HG02981 (cell line): ENCODE measurements around the gene ART4.

Experiments
- ATAC-seq: cut with Tn5 transposase; IDR thresholded peaks from one replicate; pipeline ENCODE4 v1.9.1; 2021; ENCODE audit warnings: mild to moderate bottlenecking, moderate library complexity; ENCODE audit not compliant: unreplicated experiment

Gene ART4, protein sequence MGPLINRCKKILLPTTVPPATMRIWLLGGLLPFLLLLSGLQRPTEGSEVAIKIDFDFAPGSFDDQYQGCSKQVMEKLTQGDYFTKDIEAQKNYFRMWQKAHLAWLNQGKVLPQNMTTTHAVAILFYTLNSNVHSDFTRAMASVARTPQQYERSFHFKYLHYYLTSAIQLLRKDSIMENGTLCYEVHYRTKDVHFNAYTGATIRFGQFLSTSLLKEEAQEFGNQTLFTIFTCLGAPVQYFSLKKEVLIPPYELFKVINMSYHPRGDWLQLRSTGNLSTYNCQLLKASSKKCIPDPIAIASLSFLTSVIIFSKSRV

GRCh38 chr12:14843425-14843887 is at the start of gene ART4:
Gene ART4, minus strand, starts transcription at chr12:14843526. Its CDS starts 413 bp downstream, at chr12:14843113.
- ATAC-seq = no peak

DNA sequence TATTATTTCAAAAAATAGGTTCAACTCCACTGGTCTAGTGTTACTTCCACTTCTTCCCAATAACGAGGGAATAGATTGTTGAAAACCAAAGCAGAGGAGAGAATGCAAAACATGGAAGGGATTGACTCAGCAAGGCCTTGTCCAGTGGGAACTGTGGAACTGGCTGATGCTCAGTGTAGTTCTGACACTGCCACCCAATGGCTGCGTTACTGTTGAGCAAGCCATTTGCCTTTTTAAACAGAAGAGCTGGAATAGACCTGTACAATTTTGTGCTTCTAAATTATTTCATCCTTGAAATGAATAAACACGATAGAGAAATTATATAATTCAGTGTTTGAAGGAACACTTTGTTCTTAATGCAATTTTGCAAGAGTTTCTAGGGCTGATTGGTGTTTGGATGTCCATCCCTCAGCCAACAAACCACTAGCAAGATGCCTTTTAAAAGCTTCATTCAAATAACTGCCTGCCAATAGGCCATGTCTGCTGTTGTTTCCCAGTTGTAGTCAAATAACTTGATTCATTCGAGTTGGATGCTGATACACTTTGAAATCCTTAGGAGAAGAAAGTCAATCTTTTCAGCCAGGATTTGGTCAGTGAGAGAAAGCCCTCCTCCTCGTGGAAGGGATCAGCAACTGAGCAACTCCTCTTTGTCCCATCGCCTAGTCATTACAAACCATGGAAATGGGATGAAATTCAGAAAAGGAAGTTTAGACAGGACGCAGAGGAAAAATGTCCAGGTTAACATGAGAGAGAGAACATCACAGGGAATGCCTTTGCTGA is 49.6 kb upstream of the ART4 start:
- no peak for ATAC-seq

DNA sequence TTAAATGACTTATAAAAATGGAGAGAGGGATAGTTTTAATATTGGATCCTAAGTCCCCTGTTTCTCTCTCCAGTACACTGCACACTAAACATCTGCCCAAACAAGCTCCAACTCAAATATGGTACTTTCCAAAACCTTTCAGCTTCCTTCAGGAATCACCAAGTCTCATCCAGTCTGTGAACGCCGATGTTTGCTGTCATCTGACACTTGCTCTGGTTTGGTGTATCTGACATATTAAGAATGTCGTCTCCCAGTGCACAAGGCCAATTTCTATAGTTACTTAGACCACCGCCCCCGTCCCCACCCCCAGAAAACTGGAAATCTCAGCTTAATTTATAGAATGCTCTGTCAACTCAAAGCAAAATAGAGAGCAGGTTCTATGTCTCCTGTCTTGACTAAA is 47.4 kb upstream of the ART4 start:
- ATAC-seq = no peak

GRCh38 chr12:14886271-14886670 is 42.9 kb upstream of the ART4 start:
- no peak for ATAC-seq

DNA sequence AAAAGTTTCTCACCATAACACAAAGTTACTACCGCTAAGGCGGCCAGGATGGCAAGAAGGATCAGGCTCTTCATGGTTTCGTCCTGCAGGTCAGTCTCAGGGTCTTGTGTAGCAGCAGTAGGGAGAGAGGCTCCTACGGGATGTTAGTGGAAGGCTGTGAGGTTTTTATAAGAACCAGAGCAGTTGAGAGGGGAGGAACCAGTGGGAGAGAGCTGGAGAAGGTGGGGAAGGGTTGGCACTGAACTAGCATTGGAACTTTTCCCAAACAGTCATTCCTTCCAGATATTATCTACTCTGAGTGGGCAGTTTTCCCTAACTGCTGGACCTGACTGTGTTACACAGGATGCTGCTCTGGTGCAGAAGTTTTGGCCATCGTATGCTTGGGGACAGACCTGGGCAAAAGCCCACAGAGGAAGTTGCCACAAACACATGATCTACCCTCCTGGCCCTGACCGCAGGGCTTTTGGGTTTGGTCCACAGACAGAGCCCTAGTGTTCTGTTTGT is 42.4 kb upstream of the ART4 start, which contains the start of gene MGP:
Gene MGP (minus strand): TSS at position 137 of the 504 bp plus-strand sequence. CDS start 63 bp downstream, at position 74.
- no peak for ATAC-seq

DNA sequence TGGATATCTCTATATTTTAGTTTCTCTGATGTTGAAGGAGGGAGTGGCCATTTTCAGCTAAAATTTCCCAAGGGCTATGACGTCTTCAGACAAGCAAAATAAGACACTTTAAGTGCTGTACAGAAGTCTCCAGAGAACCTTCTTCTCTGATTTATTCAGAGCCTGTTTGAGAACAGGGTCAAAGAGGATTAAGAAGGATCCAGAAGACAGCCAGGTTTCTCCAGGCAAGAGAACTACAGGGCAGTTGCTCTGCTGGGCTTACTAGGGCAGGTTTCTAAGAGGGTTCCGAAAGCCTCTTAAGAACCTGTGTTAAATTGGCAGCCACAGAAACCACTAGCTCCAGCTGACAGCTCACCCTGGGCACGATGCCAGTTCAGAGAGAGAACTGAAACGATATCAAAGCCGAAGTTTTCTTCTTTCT is 41.1 kb upstream of the ART4 start:
- ATAC-seq = peak; percentile 98

DNA sequence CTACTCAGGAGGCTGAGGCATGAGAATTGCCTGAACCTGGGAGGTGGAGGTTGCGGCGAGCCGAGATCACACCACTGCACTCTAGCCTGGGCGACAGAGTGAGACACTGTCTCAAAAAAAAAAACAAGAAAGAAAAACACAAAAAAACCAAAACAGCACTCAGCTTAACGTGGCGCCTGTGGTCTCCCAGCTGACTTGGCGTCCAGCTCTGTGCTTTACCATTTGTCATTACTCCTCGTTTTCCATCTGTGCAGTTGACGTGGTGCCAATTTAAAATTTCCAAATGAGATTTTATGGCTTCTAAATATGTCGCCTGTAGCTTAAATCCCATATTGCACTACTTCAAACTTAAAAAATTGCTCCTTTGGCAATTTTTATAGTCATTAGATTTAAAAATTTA is 40.4 kb upstream of the ART4 start:
- no peak for ATAC-seq

DNA sequence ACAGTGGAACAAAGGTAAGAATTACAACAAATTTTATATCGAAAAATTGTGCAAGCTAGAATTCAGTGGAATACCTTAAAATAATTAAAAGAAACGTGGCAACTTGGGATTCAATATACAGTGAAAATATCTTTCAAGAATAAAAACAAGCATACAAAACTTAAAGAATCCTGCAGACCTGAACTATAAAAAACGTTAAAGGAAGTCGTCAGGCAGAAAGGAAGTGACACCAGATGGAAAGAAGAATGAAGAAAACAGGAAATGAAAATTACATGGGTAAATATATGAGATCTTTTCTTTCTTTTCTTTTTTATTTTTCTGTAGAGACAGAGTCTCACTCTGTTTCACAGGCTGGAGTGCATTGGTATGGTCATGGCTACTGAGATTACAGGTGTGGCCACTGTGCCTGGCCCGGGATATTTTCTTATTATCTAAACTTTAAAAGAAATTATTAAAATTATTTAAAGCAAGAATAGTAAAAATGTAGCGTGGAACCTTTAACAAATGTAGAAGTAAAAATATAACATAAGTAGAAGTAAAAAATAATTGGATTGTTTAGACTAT is 37.6 kb upstream of the ART4 start:
- no peak for ATAC-seq

DNA sequence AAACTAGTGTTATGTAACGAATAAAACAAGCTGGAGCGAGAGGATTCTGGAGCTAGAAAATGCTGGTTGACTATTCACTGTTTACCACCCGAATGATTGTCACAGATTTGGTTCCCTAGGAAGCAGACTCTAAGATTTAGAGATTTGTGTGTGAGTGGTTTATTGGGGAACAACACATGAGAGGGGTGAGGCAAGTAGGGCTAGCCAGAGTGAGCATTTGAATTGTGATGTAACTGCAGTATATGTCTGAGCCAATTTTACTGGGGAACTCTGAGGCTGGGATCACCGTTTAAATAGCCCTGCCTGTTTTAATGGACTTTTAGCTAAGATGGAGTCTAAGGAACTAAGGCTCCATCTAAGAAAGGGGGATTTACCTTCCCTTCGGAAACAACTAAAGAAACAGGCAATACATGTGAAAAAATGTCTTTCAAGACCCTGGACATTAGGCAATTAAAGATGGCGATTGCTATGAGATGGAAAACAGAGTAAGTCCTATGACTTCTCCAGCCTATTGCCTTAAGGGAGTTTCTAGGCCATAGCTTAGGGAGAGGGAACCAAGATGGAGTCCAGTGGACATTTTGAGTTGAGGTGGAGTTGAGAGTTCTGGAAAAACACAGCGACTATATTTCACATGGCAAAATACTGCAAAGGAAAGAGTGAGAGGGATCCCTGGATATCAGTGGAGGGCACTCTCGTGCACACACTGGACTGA is 36.1 kb upstream of the ART4 start:
- no peak for ATAC-seq

DNA sequence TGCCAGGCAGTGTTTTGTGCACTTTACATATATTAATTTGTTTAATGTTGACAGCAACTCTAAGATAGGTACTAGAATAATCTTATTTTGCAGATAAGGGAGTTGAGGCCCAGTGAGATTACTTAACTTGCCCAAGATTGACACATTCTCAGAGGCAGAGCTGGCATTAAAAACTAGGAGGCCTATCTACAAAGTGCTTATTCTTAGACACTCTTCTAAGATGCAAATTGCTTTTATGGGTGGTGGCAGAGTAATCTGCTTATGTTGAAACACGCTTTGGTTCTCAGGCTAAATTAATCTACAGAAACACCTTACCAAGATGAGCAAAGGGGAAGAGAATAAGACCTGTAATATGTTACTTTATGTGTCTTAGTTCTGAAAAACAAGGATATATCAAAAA is 35.2 kb upstream of the ART4 start:
- ATAC-seq = no peak

GRCh38 chr12:14876833-14877232 is 33.5 kb upstream of the ART4 start:
- no peak for ATAC-seq

- no peak for ATAC-seq
These were observed 31.6 kb upstream of the ART4 start for GRCh38 chr12:14874882-14875281.

- no peak for ATAC-seq
These were observed 30.3 kb upstream of the ART4 start for GRCh38 chr12:14873440-14874185.

- no peak for ATAC-seq
These were observed 28.6 kb upstream of the ART4 start for GRCh38 chr12:14871886-14872285.

GRCh38 chr12:14871247-14871646 is 27.9 kb upstream of the ART4 start:
- ATAC-seq = no peak

DNA sequence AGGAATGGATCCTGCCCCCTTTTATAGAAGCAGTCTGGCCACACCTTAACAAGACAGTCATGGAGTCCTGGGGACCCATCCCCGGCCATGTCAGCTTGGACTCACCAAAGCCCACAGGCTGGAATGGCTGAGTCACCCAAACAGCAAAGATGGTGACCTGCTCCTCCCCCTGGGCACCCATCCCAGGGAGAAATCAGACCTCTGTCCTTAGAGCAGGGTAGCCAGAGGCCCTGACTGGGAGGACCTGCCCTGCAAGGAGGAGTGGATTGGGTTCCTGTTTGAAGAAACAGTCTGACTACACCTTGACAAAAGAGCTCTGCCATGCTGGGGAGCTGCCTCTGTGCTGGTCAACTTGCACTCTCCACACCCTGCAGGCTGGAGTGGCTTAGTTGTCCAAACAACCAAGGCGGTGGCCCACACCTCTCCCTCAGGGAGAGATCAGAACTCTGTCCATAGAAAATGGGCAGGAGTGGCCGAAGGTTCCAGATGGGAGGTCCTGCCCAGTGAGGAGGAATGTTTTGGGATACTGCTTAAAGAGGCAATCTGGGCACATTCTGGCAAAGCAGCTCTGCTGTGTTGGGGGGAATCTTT is 25.7 kb upstream of the ART4 start:
- ATAC-seq = no peak

DNA sequence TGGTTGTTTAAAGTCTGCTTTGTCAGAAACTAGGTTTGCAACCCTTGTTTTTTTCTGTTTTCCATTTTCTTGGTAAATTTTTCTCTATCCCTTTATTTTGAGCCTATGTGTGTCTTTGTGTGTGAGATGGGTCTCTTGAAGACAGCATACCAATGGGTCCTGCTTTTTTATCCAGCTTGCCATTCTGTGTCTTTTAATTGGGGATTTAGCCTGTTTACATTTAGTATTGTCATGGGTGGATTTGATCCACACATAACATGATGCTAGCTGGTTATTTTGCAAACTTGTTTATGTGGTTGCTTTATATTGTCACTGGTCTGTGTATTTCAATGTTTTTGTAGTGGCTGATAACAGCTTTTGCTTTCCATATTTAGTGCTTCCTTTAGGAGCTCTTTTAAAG is 17.2 kb upstream of the ART4 start:
- no peak for ATAC-seq

GRCh38 chr12:14858513-14858912 is 15.2 kb upstream of the ART4 start:
- no peak for ATAC-seq

DNA sequence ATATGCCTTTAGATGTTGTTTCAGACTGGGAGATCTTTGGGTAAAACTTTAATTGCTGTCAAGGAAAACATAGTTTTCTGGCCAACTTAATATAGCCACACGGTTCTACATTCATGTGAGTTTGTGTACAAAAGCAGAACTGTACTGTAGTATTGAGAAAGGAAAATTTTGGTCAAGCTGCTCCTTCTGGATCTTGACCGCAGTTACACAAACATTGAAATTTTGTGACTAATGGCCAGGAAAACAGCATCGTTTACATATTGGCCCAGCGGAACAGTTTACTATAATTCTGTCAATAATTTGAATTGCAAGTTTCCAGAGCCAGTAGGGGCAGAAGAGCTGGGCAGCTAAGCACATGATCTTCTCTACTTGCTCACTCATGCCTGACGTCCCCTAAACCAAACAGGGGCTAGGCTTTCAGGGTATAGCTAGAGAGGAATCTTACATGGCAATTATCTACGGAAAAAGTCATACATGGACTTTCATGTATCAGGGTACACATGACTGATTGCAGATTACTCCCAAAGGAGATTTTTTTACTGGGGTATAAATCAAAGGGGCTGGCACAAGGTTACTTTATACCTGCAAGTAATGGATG is 11.4 kb upstream of the ART4 start:
- ATAC-seq = no peak
